ENCODE results near the gene C1orf53.

Gene C1orf53

DNA sequence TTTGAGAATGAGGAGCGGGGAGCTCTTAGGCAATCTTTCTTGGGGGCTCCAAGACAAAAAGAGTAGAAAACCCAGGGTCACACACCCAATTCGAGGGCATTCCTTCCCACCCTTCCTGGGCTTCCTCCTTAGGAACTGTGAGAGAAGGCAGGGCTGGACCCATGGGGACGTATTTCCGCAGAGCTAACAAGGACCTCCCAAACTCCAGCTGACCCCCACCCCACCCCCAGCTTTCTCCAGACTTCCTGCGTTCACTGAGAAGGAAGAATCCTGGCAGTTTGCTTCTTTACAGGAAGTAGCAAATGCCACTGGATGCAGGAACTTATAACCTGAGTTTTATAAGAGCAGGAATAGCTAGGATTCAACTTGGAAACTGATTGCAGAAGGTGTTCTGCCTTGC is 12.1 kb downstream of the C1orf53 start:
- TF ChIP-seq ZC3H10 (CRISPR knock-in tag; IDR thresholded peaks at IDR 0.05) = no peak
- ATAC-seq = no peak

- TF ChIP-seq ZFP30 (CRISPR knock-in tag; IDR thresholded peaks at IDR 0.05) (no peak), ZNF70 (CRISPR knock-in tag; IDR thresholded peaks at IDR 0.05) (no peak), SNAI2 (CRISPR knock-in tag; IDR thresholded peaks at IDR 0.05) (no peak), CREB5 (CRISPR knock-in tag; IDR thresholded peaks at IDR 0.05; ENCODE audit: low read depth) (no peak), CSDC2 (CRISPR knock-in tag; IDR thresholded peaks at IDR 0.05) (no peak), ZNF8 (CRISPR knock-in tag; IDR thresholded peaks at IDR 0.05) (no peak), ISL1 (CRISPR knock-in tag; IDR thresholded peaks at IDR 0.05) (no peak), BACH2 (CRISPR knock-in tag; IDR thresholded peaks at IDR 0.05; ENCODE audit: borderline replicate concordance) (no peak), TSHZ2 (CRISPR knock-in tag; IDR thresholded peaks at IDR 0.05) (no peak), TOX (CRISPR knock-in tag; IDR thresholded peaks at IDR 0.05; ENCODE audit: borderline replicate concordance) (no peak), POU6F1 (CRISPR knock-in tag; IDR thresholded peaks at IDR 0.05; ENCODE audit: borderline replicate concordance, low read depth) (no peak), RARB (CRISPR knock-in tag; IDR thresholded peaks at IDR 0.05) (no peak), ZC3H10 (CRISPR knock-in tag; IDR thresholded peaks at IDR 0.05) (no peak), TCF4 (CRISPR knock-in tag; IDR thresholded peaks at IDR 0.05; ENCODE audit: borderline replicate concordance) (no peak), CSRNP3 (CRISPR knock-in tag; IDR thresholded peaks at IDR 0.05) (no peak), ZNF565 (CRISPR knock-in tag; conservative IDR thresholded peaks at IDR 0.05; ENCODE audit: low read depth) (no peak)
- TF ChIP-seq, protein P1, sequence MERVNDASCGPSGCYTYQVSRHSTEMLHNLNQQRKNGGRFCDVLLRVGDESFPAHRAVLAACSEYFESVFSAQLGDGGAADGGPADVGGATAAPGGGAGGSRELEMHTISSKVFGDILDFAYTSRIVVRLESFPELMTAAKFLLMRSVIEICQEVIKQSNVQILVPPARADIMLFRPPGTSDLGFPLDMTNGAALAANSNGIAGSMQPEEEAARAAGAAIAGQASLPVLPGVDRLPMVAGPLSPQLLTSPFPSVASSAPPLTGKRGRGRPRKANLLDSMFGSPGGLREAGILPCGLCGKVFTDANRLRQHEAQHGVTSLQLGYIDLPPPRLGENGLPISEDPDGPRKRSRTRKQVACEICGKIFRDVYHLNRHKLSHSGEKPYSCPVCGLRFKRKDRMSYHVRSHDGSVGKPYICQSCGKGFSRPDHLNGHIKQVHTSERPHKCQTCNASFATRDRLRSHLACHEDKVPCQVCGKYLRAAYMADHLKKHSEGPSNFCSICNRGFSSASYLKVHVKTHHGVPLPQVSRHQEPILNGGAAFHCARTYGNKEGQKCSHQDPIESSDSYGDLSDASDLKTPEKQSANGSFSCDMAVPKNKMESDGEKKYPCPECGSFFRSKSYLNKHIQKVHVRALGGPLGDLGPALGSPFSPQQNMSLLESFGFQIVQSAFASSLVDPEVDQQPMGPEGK (CRISPR knock-in tag; IDR thresholded peaks at IDR 0.05; ENCODE audit: borderline replicate concordance) = no peak
- ATAC-seq = no peak; the same call in 2 of the 3 replicates
Measured at GRCh38 chr1:197915260-197915861, 12.9 kb downstream of the C1orf53 start.

DNA sequence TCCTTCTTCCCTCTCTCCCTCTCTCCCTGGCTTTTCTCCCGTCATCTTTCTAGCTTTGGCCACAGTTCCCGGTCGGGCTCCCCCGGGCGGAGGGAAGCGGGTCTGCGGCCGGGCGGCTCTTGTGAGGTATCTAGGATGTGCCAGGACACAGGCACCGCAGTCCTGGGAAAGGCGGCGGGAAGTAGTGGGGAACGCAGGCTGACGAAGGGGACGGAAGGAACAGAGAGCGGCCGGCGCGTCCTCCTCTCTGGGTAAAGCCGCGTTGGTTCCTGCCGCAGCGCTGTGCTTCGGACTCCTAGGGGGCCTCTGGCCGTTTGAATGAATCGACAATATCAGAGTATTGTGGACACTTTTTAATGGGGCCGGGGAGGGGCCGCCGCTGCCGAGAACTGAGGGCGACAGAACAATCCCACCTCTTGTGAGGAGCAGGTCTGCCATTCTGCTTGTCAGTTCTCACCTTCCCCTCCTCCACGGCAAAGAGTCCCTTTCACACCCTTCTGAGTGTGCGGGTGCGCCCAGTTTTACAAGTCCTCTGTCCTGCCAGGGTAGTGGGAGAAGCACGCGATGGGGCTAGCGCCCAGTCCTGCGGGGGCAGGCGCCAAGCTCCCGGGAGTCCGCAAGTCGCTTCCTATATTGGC is 13.6 kb downstream of the C1orf53 start:
- TF ChIP-seq CSDC2 (CRISPR knock-in tag; IDR thresholded peaks at IDR 0.05) = no peak
- no peak for TF ChIP-seq ZFP30 (CRISPR knock-in tag; IDR thresholded peaks at IDR 0.05)
- no peak for TF ChIP-seq ZFP3 (CRISPR knock-in tag; IDR thresholded peaks at IDR 0.05)
- TF ChIP-seq POU6F1 (CRISPR knock-in tag; IDR thresholded peaks at IDR 0.05; ENCODE audit: borderline replicate concordance, low read depth) = no peak
- TF ChIP-seq RARB (CRISPR knock-in tag; IDR thresholded peaks at IDR 0.05) = no peak
- no peak for TF ChIP-seq GLIS3 (CRISPR knock-in tag; IDR thresholded peaks at IDR 0.05)
- TF ChIP-seq, protein P1 (CRISPR knock-in tag; IDR thresholded peaks at IDR 0.05; ENCODE audit: borderline replicate concordance) = no peak
- TF ChIP-seq ZC3H10 (CRISPR knock-in tag; IDR thresholded peaks at IDR 0.05) = no peak
- TF ChIP-seq CREB5 (CRISPR knock-in tag; IDR thresholded peaks at IDR 0.05; ENCODE audit: low read depth) = no peak
- TF ChIP-seq ARNTL (CRISPR knock-in tag; IDR thresholded peaks at IDR 0.05; ENCODE audit: borderline replicate concordance, low read depth) = no peak
- ATAC-seq = peak; percentile 79

All from SK-N-SH treated with all-trans-retinoic acid at 6 μM for 48 hours (cell line).